DMS153 treated with DMSO at 0.1 percent for 48 hours (cell line): ENCODE measurements around the gene EXOSC2.

Experiments
- DNase-seq: peaks from one replicate; lab custom pipeline; 2025; ENCODE audit not compliant: unreplicated experiment; lab: John Stamatoyannopoulos, UW

Gene EXOSC2

DNA sequence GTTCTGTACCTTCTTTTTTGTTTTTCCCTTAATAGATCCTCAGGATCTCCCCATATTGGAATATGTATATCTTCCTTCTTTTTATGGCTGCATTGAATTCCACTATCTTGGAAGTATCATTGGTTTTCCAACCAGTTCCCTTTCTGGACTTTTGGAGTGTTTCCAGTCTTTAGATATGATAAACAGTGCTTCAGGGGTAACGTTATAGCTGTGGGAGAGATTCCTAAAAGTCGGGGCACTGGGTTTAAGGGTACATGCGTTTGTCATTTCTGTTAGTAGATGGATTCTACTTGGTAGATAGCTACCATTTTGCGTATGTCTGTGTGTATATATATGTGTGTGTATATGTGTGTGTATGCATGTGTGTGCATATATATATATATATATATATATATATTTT lies 42.0 kb downstream of the EXOSC2 start:
- DNase-seq = no peak

- no peak for DNase-seq
These were observed 43.3 kb downstream of the EXOSC2 start for GRCh38 chr9:130736834-130737233.

GRCh38 chr9:130738281-130738680 lies 44.7 kb downstream of the EXOSC2 start:
- no peak for DNase-seq

GRCh38 chr9:130739081-130739480 lies 45.5 kb downstream of the EXOSC2 start:
- DNase-seq = no peak

- no peak for DNase-seq
These were observed 46.8 kb downstream of the EXOSC2 start for GRCh38 chr9:130740218-130741023.

DNA sequence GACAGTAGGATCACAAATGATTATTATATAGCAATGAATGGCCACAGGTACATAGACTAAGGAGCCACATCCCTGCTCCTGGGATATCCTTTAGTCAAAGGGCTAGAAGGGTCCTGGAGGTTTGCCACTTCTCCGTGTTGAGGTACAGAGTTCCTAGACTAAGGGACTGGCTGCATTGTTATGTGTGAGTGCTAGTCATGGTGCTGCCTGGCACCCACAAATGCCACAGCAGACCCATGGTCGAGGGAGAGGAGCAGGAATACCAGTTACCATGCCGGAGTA lies 47.4 kb downstream of the EXOSC2 start:
- DNase-seq = no peak

- DNase-seq = no peak
These were observed 48.4 kb downstream of the EXOSC2 start for GRCh38 chr9:130741831-130742449.

GRCh38 chr9:130743656-130744055 lies 50.1 kb downstream of the EXOSC2 start:
- DNase-seq = no peak

GRCh38 chr9:130745210-130745800 lies 51.7 kb downstream of the EXOSC2 start:
- no peak for DNase-seq

- DNase-seq = no peak
These were observed 52.2 kb downstream of the EXOSC2 start for GRCh38 chr9:130745829-130746228.

- DNase-seq = no peak
These were observed 53.0 kb downstream of the EXOSC2 start for GRCh38 chr9:130746434-130747212.

GRCh38 chr9:130751631-130752355 lies 58.2 kb downstream of the EXOSC2 start:
- DNase-seq = no peak
